ENCODE results near the gene ST8SIA5.

The ST8SIA5 gene

GRCh38 chr18:46623541-46623940, 133.3 kb downstream of the ST8SIA5 start:
- no peak for DNase-seq

GRCh38 chr18:46622999-46623398, 133.9 kb downstream of the ST8SIA5 start:
- DNase-seq: peak; percentile 13

DNA sequence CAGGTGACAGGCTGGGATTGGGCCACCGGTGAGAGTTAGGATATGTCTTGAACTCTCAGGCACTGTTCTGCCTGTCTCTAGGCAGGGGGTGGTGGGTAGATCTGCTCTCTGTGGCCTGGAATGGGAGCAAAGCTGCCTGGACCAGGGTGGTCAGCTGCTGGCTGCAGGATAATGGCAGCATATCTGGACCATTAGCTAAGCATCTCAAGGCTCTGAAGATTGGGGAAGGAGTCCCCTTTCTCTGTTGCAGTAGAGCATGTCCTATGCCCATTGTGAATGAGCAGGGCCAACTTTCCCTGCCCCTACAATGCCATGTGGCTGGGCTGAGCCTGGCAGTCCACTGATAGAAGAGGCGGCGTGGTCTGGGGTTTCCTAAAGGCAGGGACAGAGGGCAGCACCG, 134.4 kb downstream of the ST8SIA5 start:
- no peak for DNase-seq

DNA sequence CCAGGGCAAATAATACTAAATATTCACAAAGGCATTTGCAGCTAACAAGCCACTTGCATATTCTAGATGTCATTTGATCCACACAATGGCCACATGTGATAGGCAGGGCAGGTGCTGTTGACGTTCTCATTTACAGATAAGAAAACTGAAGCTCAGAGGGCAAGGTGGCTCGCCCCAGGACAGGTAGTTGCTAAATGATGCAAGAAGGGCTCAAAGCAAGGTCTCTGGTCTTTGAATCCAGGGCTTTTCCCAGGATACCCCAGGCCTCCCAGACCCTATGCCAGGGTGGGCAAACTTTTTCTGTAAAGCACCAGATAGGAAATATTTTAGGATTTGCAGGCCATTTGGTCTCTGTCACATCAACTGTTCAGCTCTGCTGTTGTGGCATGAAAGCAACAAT, 135.0 kb downstream of the ST8SIA5 start:
- no peak for DNase-seq

GRCh38 chr18:46621111-46621766, 135.6 kb downstream of the ST8SIA5 start:
- no peak for DNase-seq

DNA sequence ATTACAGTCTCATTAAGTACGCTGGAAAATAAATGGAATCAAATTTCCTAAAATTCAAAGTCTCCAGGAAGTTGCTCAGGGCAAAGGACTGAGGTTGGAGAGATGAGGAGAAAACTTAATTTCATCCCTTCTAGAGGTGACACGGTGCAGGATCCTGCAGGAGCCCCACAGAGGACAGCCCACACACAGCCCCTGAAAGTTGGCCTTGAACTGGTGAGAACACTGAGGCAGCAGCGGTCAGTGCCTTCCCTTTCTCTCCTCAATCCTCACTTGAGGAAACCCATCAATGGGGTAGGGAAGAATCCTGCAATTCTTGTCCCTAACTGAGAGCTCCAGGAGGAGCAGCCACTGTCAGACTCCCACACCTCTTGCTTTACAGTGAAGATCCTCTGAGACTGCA, 137.3 kb downstream of the ST8SIA5 start:
- no peak for DNase-seq

All from MV-4-11 (cell line).